Activated T-helper 1 cell treated with anti-CD3 and anti-CD28 coated beads, Interleukin-2, amount 50 U/mL, for 16 hours (primary cell): ENCODE measurements around the gene ARSD.
"Not testable (repeated sequence)": the region's sequence is repeated elsewhere in the genome, so short reads cannot be mapped to it uniquely, and the experiment has no call there.

Experiments
- DNase-seq, 2 donors: peaks; one replicate each; pipeline ENCODE4 v3.0.0-alpha.2; 2020; ENCODE audit warnings: low read depth in 1 of 2, low spot score in 1 of 2

ARSD gene

DNA sequence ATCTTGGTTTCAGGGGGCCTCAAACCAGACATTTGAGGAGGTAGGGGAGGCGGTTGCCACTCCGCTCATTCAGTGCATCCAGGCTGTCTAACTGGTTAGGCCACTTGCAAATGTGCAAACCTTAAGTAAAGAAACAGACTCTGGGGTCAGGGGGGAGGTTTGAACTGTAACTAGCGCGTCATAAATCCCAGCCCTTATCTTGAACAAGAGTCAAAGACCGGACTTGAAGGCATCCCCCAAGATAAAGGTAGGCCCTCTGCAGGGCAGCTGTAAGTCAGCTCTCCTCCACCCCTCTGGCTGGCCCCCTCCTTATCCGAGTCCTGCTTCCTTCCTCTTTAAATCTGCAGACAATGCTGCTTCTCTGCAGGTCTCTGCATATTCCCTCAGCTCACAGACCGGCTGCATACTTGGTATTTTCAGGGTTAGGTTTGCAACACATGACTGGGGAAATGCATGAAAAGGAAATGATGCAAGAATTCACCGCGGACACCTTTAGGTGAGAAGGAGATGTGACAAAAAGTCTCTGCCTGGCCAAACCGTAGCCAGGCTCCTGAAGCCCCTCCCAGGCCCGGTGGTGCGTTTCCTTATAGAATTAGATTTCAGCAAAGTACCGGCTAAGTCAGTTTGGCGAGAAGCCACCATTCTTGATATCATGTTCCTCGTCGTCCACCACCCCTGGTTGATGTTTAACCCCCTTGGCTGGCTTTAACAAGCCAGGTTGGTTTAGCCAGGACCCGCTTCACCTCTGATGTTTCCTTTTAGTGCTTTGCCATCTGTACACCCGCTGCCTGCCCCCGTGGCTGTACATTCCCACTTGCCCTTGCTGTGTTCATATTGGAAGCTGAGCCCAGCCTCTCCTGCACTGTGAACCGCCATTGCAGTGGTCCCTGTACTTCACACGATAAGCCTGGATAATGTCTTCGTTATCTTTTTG is 31.2 kb downstream of the ARSD start:
- not testable (repeated sequence) for DNase-seq

DNA sequence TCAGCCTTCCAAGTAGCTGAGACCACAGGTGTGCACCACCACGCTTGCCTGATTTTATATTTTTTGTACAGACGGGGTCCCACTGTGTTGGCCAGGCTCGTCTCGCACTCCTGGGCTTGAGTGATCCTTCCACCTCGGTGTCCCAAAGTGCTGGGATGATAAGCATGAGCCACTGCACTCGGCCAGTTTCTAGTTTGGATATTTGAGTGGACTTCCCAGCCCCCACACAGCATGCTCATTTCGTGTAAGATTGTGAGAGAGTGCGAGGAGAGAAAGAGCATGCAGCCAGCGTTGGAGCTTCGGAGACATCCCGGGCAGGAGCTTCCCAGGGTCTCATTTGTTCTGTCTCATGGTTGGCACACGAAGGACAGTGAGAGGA is 31.8 kb downstream of the ARSD start:
- DNase-seq: no peak

DNA sequence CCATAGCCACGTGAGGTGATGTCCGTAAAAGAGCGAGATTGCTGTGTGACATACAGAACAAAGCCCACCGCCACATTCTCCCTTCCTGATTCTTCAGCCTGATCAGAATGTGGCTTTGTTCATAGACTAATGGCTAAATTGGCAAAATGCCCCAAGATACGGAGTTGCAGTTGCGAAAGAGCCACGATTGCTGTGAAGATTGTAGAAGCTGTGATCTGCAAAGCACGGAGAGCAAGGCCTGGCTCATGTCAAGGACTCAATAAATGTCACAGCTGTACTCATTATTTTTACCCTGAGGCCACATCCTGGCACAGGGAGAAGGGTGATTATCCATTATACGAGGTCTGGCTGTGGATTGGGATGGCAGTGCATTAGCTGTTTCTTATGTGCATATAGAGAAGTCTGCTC is 34.2 kb downstream of the ARSD start:
- no peak for DNase-seq

DNA sequence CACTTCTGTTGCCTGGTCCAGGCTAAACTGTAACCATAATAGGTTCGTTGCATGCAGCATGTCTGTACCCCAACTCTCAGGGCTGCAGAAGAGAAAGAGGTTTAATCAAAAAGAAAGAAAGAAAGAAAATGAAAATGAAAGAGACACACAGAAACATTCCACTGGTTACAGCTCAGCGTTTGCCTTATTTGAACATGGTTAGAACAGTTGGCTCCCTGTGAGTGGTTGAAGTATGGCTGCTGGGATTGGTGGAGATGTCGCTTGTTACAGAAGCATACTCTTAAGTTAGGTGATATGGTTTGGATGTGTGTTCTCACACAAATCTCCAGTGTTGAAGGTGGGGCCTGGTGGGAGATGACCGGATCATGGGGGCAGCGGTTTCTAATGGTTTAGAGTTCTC is 36.3 kb downstream of the ARSD start:
- no peak for DNase-seq

DNA sequence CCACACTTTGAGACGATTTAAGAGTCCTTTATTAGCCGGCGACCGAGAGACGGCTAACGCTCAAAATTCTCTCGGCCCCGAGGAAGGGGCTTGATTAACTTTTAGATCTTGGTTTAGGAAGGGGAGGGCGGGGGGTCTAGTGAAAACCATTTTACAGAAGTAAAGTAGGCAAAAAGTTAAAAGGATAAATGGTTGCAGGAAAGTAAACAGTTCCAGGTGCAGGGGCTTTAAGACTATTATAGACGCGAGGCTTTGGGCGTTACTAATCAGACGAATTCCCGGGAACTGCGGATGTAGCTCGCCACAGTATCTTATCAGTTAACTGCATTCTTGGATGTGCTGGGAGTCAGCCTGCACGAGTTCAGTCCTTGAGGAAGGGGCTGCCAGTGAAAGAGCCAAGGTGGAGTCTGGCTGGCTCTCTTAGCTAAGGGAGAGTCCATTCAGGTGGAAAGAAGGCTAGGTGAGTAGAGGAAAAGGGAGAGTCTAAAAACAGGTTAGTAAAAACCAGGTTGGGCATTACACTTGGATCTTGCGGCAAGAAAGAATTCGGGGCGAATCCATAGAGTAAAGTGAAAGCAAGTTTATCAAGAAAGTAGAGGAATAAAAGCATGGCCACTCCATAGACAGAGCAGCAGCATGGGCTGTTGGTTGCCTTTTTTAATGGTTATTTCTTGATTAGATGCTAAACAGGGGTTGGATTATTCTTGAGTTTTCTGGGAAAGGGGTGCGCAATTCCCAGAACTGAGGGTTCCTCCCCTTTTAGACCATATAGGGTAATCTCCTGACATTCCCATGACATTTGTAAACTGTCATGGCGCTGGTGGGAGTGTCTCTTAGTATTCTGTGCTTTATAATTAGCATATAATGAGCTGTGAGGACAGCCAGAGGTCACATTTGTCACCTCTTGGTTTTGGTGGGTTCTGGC is 38.3 kb downstream of the ARSD start:
- DNase-seq: not testable (repeated sequence)

DNA sequence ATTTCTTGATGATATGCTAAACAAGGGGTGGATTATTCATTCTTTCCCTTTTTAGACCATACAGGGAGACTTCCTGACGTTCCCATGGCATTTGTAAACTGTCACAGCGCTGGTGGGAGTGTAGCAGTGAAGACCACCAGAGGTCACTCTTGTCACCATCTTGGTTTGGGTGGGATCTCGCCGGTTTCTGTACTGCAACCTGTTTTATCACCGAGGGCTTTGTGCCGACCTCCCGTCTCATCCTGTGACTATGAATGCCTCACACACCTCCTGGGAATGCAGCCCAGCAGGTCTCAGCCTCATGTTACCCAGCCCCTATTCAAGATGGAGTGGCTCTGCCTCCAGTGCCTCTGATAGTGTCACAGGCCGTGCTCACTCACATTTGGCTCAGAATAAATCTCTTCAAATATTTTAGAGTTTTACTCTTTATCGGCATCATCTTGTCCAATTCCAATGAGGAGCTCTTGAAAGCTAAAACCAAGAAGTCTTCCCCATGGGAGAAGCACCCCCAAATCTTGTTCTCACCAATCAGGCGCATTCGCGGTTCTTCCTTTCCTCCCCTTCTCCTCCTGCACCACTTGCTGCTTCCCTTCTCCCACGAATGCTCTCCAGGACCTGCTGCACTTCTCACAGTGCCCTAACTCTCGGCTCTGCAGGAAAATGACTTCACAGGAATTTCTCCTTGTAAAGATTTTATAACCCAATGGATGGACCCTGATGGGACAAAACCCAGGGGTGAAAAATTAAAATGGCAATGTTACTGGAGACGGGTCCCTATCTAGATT is 39.2 kb downstream of the ARSD start:
- DNase-seq: not testable (repeated sequence)

DNA sequence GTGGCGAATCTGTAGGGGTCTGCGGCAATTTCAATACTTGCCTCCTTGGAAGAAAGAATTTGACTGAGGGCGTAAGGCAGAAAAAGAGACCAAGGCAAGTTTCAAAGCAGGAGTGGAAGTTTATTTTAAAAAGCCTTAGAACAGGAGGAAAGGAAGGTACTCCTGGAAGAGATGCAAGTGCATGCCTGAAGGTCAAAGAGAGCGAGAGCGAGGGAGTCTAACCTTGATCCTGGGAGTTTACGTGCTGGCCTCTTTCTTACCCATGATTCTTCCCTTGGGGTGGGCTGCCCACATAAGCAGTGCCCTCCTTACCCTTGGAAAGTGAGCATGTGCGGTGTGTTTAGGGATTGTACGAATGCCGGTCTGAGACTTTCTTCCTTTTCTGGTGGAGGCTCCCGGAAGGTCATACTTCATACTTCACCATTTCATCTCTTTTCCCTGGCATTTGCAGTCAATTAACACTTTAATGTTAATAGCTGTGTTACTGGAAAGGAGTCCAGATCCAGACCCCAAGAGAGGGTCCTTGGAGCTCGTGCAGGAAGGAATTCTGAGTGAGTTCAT is 40.0 kb downstream of the ARSD start:
- DNase-seq: no peak

DNA sequence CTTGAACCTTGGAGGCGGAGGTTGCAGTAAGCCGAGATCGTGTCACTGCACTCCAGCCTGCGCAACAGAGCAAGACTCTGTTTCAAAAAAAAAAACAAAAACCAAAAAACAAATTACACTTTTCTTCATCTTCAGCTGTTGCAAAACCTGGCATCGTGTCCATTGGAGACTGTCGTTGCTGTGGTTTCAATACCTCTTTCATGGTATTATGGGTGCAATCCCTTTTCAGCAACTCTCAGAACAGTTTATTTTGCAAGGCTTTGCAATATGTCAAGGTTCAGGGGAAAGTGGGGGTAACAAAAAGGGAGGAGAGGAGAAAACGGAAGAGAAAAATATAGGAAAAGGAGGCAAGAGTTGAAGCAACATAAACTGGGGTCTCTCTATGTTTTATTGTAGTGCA is 40.8 kb downstream of the ARSD start:
- DNase-seq: no peak

DNA sequence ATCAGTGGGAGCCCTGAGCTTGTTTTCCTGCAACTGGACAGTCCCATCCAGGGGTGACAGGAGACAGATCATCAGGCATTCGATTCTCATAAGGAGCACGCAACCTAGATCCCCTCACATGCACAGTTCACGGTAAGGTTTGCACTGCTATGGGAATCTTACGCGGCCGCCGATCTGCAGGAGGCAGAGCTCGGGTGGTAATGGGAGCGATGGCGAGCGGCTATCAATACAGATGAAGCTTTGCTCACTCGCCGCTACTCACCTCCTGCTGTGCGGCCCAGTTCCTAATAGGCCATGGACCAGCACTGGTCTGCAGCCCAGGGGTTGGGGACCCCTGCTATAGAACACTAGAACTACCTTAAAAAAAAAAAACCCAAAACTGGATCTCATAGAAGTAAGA is 45.4 kb downstream of the ARSD start:
- DNase-seq: no peak

DNA sequence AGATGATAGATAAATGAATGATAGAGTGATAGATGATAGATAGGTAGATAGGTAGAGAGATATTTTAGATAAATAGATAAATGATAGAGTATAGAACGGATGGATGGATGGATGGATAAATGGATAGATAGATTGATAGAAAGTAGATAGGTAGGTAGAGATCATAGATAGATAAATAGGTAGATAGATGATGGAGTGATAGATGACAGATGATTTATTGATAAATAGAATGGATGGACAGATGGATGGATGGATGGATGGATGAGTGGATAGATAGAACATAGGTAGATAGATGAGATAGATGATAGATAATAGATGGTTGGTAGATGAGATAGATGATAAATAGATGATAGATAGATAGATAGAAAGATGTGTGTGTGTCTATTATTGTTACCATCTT is 49.5 kb downstream of the ARSD start:
- no peak for DNase-seq

DNA sequence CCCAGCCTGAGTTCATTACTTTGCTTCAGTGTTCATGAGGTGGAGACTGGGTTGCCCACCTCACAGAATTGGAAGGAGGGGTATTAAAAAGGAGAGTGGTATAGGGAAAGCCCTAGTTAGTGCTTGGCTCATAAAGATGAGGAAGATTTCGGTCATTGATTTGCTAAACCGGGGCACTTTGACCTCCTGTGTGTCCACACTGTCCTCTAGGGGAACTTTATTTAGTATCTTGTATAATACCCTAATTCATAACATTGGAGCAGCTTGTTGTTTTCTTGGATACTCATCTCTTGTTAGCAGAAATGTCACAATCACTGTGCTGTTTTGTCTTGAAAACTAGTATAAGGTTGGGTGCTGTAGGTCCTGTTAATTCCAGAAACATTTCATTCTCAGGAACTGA is 50.6 kb downstream of the ARSD start:
- no peak for DNase-seq

DNA sequence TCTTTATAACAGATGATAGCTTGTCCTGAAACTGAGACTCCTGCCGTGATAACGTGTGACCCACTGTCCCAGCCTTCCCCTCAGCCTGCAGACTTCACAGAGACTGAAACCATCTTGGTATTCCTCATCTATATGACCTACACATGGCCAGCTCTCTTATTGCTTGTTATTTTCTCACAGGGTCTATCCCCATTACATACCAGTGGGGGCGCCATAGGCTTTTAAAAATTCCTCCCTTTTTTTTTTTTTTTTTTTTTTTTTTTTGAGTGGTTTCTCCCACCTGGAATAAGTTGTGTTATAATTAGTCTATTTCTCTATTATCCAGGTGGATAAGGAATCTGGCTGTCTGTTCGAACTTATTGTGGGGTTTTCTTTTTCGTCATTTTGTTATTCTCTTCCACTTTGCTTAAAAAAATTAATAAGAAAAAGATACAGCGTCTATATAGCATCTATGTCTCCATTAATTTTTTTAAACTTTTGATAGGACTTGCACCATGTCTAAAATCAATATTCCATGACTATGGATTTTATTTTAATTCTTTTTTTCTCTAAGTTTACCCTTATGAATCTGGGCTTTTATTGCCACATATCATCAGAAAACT is 53.2 kb downstream of the ARSD start:
- DNase-seq: no peak

DNA sequence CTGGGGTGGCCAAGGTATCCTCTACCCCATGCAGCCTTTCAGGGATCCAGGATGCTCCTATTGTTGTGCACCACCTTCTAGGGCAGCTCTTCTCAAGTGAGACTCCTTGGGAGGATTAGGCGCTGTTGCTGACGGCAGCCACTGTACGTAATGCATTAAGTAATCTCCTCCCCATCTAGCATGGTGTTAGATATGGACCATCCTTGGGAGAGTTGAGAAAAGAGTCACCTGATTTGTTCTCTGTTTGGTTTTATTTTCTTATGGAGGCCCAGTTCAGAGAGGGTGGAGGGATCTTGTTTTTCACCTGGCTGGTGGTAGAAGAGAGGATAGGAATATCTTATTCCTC is 54.0 kb downstream of the ARSD start:
- DNase-seq: no peak

DNA sequence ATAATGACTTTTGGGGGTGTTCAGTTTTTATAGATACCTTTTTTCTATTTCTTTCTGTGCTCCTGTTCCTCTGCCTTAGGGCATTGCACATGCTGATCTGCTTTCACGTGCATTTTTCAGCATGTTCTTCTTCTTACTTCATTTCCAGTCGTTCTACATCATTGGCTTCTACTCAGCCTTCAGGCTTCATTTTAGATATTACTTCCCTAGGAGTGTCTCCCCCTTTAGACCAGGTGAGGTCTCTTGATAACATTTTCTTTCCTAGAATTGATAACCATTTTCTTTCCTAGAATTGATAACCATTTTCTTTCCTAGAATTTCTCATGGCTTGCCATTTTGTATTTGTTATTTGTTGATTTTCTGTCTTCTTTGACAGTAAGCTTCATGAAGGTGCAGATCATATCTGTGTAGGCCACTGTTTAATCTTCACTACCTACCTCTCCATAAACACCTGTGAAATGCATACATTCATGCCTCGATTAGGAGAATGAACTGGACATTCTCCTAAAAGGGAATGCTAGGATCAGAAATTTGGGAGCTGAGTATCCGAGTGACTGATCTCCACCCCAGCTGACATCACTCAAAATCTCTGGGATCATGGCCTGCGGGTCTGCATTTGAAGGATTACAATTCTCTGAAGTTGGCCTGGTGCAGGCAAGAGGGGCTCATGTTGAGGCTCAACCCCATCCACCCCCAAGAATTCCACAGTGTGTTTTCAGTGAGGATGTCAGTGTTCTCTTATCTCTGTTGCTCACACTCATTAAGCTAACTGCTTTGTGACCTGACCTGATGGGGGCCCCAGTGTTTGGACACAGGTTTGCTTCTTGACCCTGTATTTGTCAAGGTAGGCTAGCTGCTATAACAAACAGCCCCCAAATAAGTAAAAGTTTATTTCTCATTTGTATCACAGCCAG is 54.7 kb downstream of the ARSD start:
- DNase-seq: no peak

DNA sequence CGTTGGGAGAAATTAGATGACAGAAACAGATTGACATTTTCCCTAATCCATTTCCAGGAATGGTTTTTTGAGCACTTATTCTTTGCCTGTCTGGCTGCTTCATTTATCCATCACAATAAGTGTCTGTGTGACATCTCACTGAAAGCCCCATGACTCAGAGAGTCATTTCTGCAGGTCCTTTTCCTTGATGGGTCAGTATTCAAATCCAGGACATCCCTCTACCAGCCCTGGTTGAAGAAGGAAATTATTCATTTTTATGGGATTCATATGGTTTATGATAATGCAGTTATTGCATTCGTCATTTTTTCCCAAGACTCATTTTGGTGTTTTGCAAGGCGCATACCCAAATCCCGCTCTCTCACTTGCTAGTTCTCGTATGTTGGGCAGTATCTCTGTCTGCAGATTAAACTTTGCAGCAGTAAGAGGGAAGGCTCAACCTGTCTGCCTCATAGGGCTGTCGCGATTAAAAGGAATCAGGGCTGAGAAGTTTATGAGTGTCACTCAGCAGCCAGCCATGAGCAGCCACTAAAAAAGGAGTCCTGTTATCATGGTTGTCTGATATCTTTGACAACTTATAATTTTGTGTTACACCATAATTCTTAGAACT is 56.4 kb downstream of the ARSD start:
- no peak for DNase-seq

DNA sequence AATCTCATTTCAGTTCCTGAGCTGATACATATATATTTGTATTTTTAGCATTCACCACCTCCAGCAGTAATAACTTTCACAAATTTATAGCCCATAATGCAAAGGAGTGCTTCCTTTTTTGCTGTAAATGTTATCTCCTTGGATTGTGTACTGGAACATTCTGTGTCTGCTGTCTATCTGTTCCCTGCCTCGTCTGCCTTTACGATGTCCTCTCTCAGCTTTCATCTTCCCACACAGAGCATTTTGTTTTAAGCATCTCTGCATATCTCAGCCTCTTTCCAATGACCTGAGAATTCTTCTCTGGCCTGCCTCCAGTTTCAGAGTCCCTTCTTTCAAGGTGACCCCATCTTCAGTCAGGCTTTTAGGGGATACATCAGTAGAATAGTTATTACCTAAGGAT is 57.3 kb downstream of the ARSD start:
- no peak for DNase-seq

DNA sequence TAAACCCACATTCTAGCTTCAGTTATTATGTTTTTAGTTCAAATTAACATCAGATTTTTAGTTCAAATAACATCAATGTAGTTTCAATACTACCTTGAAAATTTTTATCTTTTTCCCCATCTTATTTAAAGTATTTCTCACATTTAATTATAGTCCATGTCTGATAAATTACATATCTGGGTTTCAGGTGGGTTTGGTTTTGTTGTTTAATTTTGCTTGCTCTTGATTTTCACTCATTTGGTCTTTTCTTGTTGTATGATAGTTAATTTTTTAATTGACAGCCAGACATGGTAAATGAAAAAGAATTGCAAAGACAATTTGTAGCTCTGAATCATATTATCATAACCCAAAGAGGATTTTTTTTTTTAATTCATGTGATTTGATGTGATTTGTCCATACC is 58.5 kb downstream of the ARSD start:
- no peak for DNase-seq

DNA sequence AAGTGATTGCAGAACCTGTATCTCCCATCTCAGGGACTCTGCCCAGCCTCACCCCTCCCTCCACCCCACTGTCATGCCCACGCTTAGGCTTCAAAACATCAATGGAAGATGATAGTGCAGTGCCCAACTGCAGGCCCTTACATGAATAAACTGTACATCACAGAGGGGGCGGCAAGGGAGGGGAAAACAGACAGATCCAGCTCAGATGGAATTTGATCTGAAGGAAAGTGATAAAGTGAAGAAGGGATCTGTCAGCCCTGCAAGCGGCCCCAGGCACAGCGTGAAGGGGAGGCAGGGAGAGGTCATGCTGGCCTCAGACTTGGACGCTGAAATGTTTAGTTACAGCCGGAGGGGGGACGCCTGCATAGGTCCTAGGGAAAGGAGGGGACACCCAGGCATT is 61.9 kb downstream of the ARSD start:
- DNase-seq: no peak

DNA sequence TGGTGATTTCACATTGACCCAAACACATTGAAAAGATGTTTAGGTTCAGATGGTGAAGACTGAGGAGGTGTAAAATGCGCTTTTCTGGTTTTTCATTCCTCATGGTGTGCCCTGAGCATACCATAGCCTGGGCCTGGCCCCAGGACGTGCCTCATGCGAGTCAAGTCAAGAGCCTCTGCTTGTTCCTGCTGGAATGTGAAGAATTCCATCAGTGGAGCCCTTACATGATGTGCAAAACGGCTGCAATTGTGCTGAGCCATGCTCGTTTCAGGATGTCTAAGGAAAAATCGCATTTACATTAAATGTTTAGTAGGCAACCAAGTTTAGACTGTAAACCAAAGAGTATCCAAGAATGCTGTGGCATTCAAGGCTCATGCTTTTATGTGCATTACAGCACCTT is 65.5 kb downstream of the ARSD start:
- no peak for DNase-seq
